Measurements from ENCODE around the gene TRAPPC14.

TRAPPC14 gene

GRCh38 chr7:100176096-100177044 lies 17.8 kb upstream of the TRAPPC14 start:
- TF ChIP-seq, protein P1, sequence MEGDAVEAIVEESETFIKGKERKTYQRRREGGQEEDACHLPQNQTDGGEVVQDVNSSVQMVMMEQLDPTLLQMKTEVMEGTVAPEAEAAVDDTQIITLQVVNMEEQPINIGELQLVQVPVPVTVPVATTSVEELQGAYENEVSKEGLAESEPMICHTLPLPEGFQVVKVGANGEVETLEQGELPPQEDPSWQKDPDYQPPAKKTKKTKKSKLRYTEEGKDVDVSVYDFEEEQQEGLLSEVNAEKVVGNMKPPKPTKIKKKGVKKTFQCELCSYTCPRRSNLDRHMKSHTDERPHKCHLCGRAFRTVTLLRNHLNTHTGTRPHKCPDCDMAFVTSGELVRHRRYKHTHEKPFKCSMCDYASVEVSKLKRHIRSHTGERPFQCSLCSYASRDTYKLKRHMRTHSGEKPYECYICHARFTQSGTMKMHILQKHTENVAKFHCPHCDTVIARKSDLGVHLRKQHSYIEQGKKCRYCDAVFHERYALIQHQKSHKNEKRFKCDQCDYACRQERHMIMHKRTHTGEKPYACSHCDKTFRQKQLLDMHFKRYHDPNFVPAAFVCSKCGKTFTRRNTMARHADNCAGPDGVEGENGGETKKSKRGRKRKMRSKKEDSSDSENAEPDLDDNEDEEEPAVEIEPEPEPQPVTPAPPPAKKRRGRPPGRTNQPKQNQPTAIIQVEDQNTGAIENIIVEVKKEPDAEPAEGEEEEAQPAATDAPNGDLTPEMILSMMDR (IDR thresholded peaks at IDR 0.05; ENCODE audit: insufficient read depth, low read depth, low read length, missing control alignments), result no peak
- peak overlapping the region; percentile 75 for H3K4me3 ChIP-seq (ENCODE audit: low read length)
- DNase-seq (ENCODE audit: low read depth), result no peak

GRCh38 chr7:100175296-100175935 lies 16.9 kb upstream of the TRAPPC14 start:
- H3K4me3 ChIP-seq (ENCODE audit: low read length), result no peak overlapping the region
- DNase-seq (ENCODE audit: low read depth), result no peak
- TF ChIP-seq, protein P1 (IDR thresholded peaks at IDR 0.05; ENCODE audit: insufficient read depth, low read depth, low read length, missing control alignments), result no peak

DNA sequence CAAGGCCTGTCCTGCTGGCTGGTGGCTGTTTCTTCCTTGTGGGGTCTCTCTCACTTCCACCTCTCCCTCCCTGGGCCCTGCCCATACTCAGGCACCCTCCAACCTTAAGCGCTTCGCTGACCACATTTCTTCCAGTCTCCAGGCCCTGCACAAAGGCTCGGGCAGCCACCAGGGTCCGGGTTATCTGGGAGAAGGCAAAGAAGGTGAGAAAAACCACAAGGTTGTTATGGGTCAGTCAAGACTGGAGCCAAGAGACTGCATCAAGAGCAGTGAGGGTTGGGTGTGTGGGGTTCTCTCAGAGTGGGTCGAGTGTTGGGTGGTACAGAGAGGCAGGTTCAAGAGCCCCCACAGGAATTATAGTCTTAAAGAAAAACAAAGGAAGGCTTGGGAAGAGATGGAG lies 16.1 kb upstream of the TRAPPC14 start:
- H3K4me3 ChIP-seq (ENCODE audit: low read length), result no peak overlapping the region
- DNase-seq (ENCODE audit: low read depth), result no peak
- TF ChIP-seq, protein P1 (IDR thresholded peaks at IDR 0.05; ENCODE audit: insufficient read depth, low read depth, low read length, missing control alignments), result no peak

- TF ChIP-seq, protein P1 (IDR thresholded peaks at IDR 0.05; ENCODE audit: insufficient read depth, low read depth, low read length, missing control alignments), result no peak
- no peak overlapping the region for H3K4me3 ChIP-seq (ENCODE audit: low read length)
These were observed 15.4 kb upstream of the TRAPPC14 start for GRCh38 chr7:100173806-100174495.

DNA sequence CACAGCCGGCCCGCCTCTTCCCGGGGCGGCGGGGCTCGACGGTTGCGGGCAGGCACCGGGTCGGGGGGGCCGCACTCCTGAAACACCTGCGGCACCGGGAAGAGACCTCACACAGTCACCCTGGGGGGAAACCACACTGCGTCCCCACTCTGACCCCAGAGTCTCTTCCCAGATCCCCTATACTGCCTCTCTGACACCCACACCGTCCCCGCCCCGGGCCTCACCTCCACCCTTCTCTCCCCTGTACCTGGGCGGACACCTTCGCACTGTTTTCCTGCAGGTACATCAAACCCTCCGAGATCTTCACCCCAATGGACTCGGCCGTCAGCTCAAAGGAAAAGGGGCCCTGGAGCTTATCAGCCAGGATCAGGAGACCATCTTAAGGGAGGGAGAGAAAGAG lies 13.3 kb upstream of the TRAPPC14 start:
- TF ChIP-seq, protein P1 (IDR thresholded peaks at IDR 0.05; ENCODE audit: insufficient read depth, low read depth, low read length, missing control alignments), result no peak
- H3K4me3 ChIP-seq (ENCODE audit: low read length), result no peak overlapping the region

More at GRCh38 chr7:100173806-100174495, 15.4 kb upstream of the TRAPPC14 start:
- DNase-seq (ENCODE audit: low read depth), result no peak

DNA sequence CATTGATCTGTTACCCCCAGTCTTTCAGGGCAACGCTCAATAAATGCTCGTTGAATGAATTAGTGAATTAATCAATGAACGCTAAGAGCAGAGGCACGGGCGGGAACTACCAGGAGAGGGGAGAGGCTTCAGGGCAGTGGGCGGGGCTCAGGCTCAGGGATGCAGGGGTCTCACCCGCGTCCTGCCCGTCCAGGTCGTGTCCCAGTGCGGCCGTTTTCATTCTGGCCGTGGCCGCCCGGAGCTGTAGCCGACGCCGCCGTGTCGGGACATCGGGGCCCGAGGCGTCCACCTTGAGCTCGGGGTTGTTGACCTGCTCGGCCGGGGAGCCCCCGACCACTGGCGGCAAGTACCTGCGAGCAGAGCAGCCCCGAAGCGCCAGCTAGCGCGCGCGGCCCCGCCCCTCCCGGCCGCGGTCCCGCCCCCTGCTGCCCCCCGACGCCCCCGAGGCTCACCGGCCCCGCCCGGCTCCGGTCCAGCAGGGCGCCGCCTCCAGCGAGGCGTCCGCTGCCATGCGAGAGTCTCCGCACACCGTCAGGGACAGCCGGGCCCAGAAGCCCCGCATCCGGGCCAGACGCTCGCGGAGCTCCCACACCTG lies 12.7 kb upstream of the TRAPPC14 start:
- no peak for DNase-seq (ENCODE audit: low read depth)
- H3K4me3 ChIP-seq (ENCODE audit: low read length), result peak overlapping the region; percentile 23
- TF ChIP-seq, protein P1 (IDR thresholded peaks at IDR 0.05; ENCODE audit: insufficient read depth, low read depth, low read length, missing control alignments), result no peak

More for the DNA sequence above, 13.3 kb upstream of the TRAPPC14 start:
- DNase-seq (ENCODE audit: low read depth), result no peak
